GM20431 (cell line): ENCODE measurements around the gene ATAD3C.
"Not testable (repeated sequence)": the region's sequence is repeated elsewhere in the genome, so short reads cannot be mapped to it uniquely, and the experiment has no call there.

Source experiments
- in situ Hi-C: fragments of 300-500 bp; cut with MseI, MboI; formaldehyde crosslinking; loops from one replicate; pipeline ENCODE4 v1.15.0; 2020; ENCODE audit warnings: low sequenced_read_pairs; ENCODE audit not compliant: unreplicated experiment

ATAD3C gene

GRCh38 chr1:1418464-1419362 is 30.8 kb upstream of the ATAD3C start:
- in situ Hi-C loops: no loop called here

GRCh38 chr1:1419363-1419812 is 30.1 kb upstream of the ATAD3C start:
- in situ Hi-C loops: no loop called here

- in situ Hi-C loops: no loop called here
Measured at GRCh38 chr1:1419813-1420653, 29.5 kb upstream of the ATAD3C start.

DNA sequence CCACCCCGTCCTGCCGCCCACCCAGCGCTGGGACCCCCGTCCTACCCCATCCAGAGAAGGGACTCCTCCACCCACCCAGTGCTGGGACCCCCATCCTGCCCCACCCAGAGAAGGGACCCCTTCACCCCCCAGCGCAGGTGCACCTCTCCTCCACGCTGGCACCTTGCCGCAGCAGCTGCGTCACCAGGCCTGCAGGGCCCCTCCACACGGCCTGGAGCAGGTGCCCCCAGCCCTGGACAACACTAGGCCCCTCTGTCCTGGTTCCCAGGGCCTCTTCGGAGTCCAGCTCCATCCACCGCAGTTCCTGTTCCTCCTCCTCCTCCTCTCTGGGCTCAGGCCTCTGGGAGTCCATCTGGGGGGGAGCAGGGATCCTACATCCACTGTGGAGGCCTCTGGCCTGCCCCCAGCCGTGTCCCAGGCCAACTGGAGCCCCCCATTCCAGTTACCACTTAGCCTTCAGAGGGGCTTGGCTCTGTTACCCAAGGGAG is 28.8 kb upstream of the ATAD3C start:
- in situ Hi-C loops: no loop called here

- in situ Hi-C loops: no loop called here
Measured at GRCh38 chr1:1421147-1421906, 28.2 kb upstream of the ATAD3C start, which contains the start of gene ANKRD65. Gene ANKRD65, minus strand, starts transcription at chr1:1421276. Its CDS starts 271 bp downstream, at chr1:1421005.

GRCh38 chr1:1421907-1422464 is 27.5 kb upstream of the ATAD3C start:
- in situ Hi-C loops: no loop called here

DNA sequence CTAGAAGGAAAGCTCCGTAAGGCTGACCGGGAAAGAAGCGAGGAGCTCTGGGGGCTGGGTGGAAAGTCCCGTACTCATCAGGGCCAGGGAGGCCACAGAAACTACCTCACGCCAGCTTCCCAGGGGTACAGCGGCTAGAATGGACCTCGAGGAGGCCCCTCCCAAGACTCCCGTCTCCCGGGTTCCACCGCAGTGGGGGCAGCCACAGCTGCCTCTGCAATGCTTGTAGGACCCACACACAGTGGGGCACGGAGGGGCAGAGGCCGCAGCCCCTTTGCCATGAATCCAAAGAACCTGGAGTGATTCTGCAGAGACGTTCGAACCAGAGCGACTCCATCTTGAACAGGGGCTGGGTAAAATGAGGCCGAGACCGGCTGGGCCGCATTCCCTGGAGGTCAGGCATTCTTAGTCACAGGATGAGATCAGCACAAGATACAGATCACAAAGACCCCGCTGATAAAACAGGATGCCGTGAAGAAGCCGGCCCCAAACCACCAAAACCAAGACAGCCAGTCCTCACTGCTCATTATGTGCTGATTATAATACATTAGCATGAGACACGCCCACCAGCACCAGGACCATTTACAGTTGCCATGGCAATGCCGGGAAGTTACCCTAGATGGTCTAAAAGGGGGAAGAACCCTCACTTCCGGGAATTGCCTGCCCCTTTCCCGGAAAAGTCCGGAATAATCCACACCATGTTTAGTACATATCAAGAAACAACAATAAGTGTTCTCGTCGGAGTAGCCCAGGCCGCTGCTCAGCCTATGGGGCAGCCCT is 26.8 kb upstream of the ATAD3C start:
- in situ Hi-C loops: no loop called here

DNA sequence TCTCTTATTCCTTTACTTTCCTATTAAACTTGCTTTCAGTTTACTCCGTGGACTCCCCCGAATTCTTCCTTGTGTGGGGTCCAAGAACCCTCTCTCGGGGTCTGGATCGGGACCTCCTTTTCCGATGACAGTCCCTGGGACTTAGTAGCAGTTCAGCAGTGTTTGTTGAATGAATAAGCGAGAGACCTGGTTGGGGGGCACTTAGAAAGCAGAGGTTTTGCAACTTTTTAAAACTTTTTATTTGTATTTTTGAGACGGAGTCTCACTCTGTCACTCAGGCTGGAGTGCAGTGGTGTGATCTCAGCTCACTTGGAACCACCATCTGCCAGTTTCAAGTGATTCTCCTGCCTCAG is 26.3 kb upstream of the ATAD3C start:
- in situ Hi-C loops: no loop called here

GRCh38 chr1:1424707-1425106 is 24.8 kb upstream of the ATAD3C start:
- in situ Hi-C loops: no loop called here

DNA sequence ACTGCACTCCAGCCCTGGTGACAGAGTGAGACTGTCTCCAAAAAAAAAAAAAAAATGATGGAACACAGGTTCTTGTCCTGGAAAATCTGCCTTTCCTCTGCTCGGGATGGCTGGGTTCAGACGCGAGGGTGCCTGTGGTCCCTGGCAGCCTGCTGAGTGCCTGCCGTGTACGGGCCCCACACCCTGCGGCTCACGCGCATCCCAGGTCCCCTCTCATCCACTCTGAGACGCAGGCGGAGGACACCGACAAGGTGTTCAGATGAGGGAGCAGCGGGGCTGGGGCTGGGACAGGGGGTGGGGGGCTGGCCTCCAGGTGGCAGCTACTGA is 24.1 kb upstream of the ATAD3C start:
- in situ Hi-C loops: no loop called here

GRCh38 chr1:1425753-1426495 is 23.6 kb upstream of the ATAD3C start:
- in situ Hi-C loops: no loop called here

- in situ Hi-C loops: no loop called here
Measured at GRCh38 chr1:1426496-1427105, 22.9 kb upstream of the ATAD3C start.

DNA sequence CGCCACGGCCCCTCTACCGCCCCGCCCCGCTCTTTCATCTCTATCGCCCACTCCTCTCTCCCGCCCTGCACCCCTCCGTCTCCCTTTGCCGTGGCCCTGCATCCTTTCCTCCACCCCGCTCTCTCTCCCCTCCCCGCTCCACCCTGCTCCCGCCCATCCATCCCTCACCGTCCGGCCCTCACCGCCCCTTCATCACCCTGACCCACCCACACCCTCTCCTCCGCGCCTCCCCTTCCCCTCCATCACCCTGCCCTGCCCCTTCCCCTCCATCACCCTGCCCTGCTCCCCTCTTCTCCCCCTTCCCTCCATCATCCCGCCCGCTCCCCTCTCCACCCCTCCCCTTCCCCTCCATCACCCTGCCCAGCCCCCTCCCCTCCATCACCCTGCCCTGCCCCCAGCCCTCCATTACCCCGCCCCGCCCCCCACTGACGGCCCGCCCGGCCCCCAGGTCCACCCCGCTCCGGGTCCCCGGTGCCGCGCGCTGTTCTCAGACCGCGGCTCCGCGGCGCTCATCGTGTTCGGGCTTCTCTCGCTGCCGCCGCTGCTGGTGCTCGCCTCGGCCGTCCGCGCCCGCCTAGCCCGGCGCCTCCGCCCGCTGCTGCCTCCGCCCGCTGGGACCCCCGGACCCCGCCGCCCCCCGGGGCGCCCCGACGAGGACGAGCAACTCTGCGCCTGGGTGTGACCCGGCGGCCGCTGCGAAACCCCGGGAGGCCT is 22.2 kb upstream of the ATAD3C start:
- in situ Hi-C loops: no loop called here

- in situ Hi-C loops: no loop called here
Measured at GRCh38 chr1:1427820-1428148, 21.7 kb upstream of the ATAD3C start.

DNA sequence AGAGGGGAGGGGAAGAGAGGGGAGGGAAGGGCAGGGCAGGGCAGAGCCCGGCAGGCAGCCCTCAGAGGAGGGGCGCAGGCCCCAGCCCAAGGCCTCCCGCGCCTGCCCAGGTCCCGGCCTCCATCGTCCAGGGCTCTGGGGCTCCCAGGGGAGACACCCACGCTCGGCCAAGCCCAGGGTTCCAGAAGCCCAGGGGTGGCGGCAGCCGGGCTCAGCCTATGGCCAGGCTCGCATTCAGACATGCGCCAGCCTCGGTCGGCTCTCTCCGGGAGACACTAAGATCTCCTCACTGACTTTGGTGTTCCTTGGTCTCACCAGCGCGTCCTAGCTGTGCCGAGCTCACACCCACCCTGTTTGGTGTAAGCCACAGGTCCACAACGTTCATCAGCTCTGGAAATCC is 21.3 kb upstream of the ATAD3C start:
- in situ Hi-C loops: no loop called here

DNA sequence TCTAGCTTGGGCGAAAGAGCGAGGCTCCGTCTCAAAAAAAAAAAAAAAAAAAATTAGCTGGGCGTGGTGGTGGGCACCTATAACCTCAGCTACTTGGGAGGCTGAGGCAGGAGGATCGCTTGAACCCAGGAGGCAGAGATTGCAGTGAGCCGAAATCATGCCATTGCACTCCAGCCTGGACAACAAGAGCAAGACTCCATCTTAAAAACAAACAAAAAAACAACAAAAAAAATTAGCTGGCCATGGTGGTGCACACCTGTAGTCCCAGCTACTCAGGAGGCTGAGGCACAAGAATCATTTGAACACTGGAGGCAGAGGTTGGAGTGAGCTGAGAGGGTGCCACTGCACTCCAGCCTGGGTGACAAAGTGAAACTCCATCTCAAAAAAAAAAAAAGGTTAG is 20.5 kb upstream of the ATAD3C start:
- in situ Hi-C loops: not testable (repeated sequence)

DNA sequence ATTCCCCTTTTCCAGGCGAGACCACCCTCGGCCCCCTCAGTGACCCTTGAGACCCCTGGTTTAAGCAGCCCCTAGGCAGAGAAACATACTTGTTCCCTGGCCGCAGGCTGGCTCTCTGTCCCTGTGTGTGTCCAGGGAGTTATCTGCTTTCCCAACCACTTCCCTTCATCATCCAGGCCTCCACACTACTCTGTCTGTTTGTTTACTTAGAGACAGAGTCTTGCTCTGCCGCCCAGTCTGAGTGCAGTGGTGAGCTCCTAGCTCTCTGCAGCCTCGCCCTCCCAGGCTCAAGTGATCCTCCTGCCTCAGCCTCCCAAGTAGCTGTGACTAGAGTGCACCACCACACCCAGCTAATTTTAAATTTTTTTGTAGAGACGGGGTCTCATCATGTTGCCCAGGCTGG is 19.8 kb upstream of the ATAD3C start:
- in situ Hi-C loops: no loop called here
